K562 (cell line): ENCODE results near the gene IGIP. TPM values are rescaled to one million over a fixed set of nuclear protein-coding genes. Genes with fewer than 3 reads are reported as not detected.

Experiments
- ATAC-seq: fragments of 200-7000 bp; cut with Tn5 transposase; 3 replicates; pipeline ENCODE4 v1.9.1; 2020; ENCODE audit warnings: moderate library complexity
- Bru-seq: library from RNA; stranded (reverse); fragments of 400-500 nt; gene quantifications from one replicate; lab custom pipeline; 2021; lab: Mats Ljungman, UMichigan
- BruChase-seq, 2 experiments: library from RNA; stranded (reverse); fragments of 400-500 nt; gene quantifications; one replicate each; lab custom pipeline; 2021; lab: Mats Ljungman, UMichigan
- BruUV-seq: library from RNA; stranded (reverse); fragments of 400-500 nt; replicated peaks from 2 replicates; lab custom pipeline; 2021; lab: Mats Ljungman, UMichigan
- CTCF ChIA-PET: fragments of 300-600 bp; formaldehyde crosslinking; extraction: SDS; loops from one replicate; lab custom pipeline; 2021; ENCODE audit warnings: low intra/inter-chr PET ratio; lab: Yijun Ruan, JAX
- POLR2A ChIA-PET: fragments of 300-600, 350-650 bp; sonication (Branson Sonifier 250); formaldehyde crosslinking; extraction: SDS; loops from one replicate; lab custom pipeline; 2021; ENCODE audit warnings: antibody characterized with exemption, inconsistent platforms; lab: Yijun Ruan, JAX
- DNase-seq, 4 experiments: peaks; one replicate each; pipeline versions ENCODE4 v3.0.0 to v3.0.0-alpha.2; 2011 to 2018; ENCODE audit warnings: low spot score in 3 of 4, mixed read lengths in 3 of 4; ENCODE audit errors: extremely low read depth in 1 of 4
- FAIRE-seq: peaks from 2 replicates; lab custom pipeline; 2011; peaks lifted over from hg19 to GRCh38; lab: Jason Lieb, UNC
- H2AFZ ChIP-seq: 2 replicates; pipeline ENCODE4 v1.6.0; 2011; ENCODE audit warnings: low read depth, low read length, control low read depth, inconsistent platforms
- H3K27ac ChIP-seq: fragments of 200-600 bp; 3 replicates; pipeline ENCODE4 v1.8.0; 2011; ENCODE audit warnings: low read depth, mild to moderate bottlenecking, control low read depth, inconsistent platforms, low read length, moderate library complexity, mixed read lengths; ENCODE audit errors: extremely low read depth
- H3K27me3 ChIP-seq, 2 experiments: fragments of 300-600 bp in 1 of 2; 2 replicates in 1 of 2; 3 replicates in 1 of 2; pipeline versions ENCODE4 v1.6.0 to v1.8.0; 2011; ENCODE audit warnings: inconsistent platforms in 2 of 2, low read length in 2 of 2, mild to moderate bottlenecking in 1 of 2, mixed read lengths in 1 of 2, moderate library complexity in 1 of 2; ENCODE audit not compliant: control insufficient read depth in 2 of 2, insufficient read depth in 2 of 2
- H3K36me3 ChIP-seq: fragments of 300-600 bp; 3 replicates; pipeline ENCODE4 v1.8.0; 2011; ENCODE audit warnings: mild to moderate bottlenecking, low read length, inconsistent platforms; ENCODE audit not compliant: control insufficient read depth, insufficient read depth
- H3K4me1 ChIP-seq, 2 experiments: fragments of 200-600 bp in 1 of 2; replicated peaks in 1 of 2; 2 replicates in 1 of 2; 3 replicates in 1 of 2; pipeline versions ENCODE4 v1.5.1 to v1.8.0; 2011; ENCODE audit warnings: inconsistent platforms in 2 of 2, low read length in 2 of 2, mild to moderate bottlenecking in 1 of 2, mixed read lengths in 1 of 2, moderate library complexity in 1 of 2; ENCODE audit not compliant: control insufficient read depth in 2 of 2, insufficient read depth in 2 of 2
- H3K4me2 ChIP-seq: 2 replicates; pipeline ENCODE4 v1.6.1; 2011; ENCODE audit warnings: low read length, control low read depth, inconsistent platforms, mixed read lengths; ENCODE audit not compliant: insufficient read depth
- H3K4me3 ChIP-seq: fragments of 200-600 bp; sonication (generic), shearing (Covaris generic); 2 replicates; pipeline ENCODE4 v1.5.1; 2016; ENCODE audit warnings: control low read depth, inconsistent platforms
- H3K79me2 ChIP-seq: fragments of 200-600 bp; 3 replicates; pipeline ENCODE4 v1.8.0; 2011; ENCODE audit warnings: low read length, inconsistent platforms; ENCODE audit not compliant: control insufficient read depth, insufficient read depth
- H3K9ac ChIP-seq, 2 experiments: 2 replicates each; pipeline versions ENCODE4 v1.6.0 to v1.6.1; 2011; ENCODE audit warnings: low read depth in 2 of 2, low read length in 2 of 2, control low read depth in 1 of 2, inconsistent platforms in 1 of 2, mild to moderate bottlenecking in 1 of 2, mixed read lengths in 1 of 2; ENCODE audit not compliant: insufficient read depth in 1 of 2
- H3K9me1 ChIP-seq: one replicate; pipeline ENCODE4 v1.6.0; 2011; ENCODE audit warnings: inconsistent platforms, mild to moderate bottlenecking, low read length, moderate library complexity; ENCODE audit not compliant: control insufficient read depth, insufficient read depth
- H3K9me3 ChIP-seq: replicated peaks from 2 replicates; pipeline ENCODE4 v1.5.1; 2011; ENCODE audit warnings: low read depth, low read length, inconsistent platforms; ENCODE audit not compliant: control insufficient read depth, insufficient read depth
- H4K20me1 ChIP-seq: replicated peaks from 2 replicates; pipeline ENCODE4 v1.6.1; 2011; ENCODE audit warnings: low read length, inconsistent platforms, mixed read lengths; ENCODE audit not compliant: control insufficient read depth, insufficient read depth
- GABPB1 ChIP-seq: sonication (generic); formaldehyde crosslinking; IDR thresholded peaks from 2 replicates; pipeline ENCODE4 v1.8.0; 2022; ENCODE audit warnings: mild to moderate bottlenecking, missing genetic modification reagents
- TCF3 ChIP-seq: sonication (generic); formaldehyde crosslinking; IDR thresholded peaks from 2 replicates; pipeline ENCODE4 v1.4.0; 2020; ENCODE audit warnings: mild to moderate bottlenecking, missing genetic modification reagents
- ZNF347 ChIP-seq: fragments of 450-650 bp; formaldehyde crosslinking; IDR thresholded peaks from 2 replicates; pipeline ENCODE4 v1.4.0; 2020; ENCODE audit warnings: low read depth, mild to moderate bottlenecking, moderate library complexity
- WGBS: fragments of 100-300 bp; shearing (Covaris generic); methylation state at CpG from one replicate; pipeline ENCODE4 v1.1.6; 2016; ENCODE audit warnings: low coverage, mixed read lengths; ENCODE audit not compliant: insufficient coverage; ENCODE audit errors: missing lambda C conversion rate; 5-methylcytosine and 5-hydroxymethylcytosine counted together
- in situ Hi-C: fragments of 300-500 bp; cut with MboI; formaldehyde crosslinking; loops from 4 replicates; pipeline ENCODE4 v1.15.0; 2018; ENCODE audit warnings: inconsistent platforms, mixed read lengths
- intact Hi-C: fragments of 100-400 bp; cut with micrococcal nuclease; formaldehyde crosslinking; loops from 2 replicates; pipeline ENCODE4 v1.14.2; 2022
- long read RNA-seq, 3 experiments: library from polyadenylated mRNA in 2 of 3; library from RNA in 1 of 3; unstranded in 2 of 3; stranded (forward) in 1 of 3; transcript quantifications; one replicate each; pipeline ENCODE4 v2.0.0, GENCODE V29; 2019 to 2022
- polyA minus RNA-seq, 3 experiments: library from RNA; depleted of rRNA, polyadenylated mRNA; stranded (reverse); fragments of >200 nt; gene quantifications; 2 replicates each; pipeline ENCODE4 v1.2.3, GENCODE V29; 2011
- polyA plus RNA-seq, 8 experiments: library from polyadenylated mRNA; depleted of rRNA in 4 of 8; stranded (reverse) in 5 of 8; unstranded in 3 of 8; fragments of >200 nt; fragmentation: Nextera tagmentation in 2 of 8; fragmentation: Illumina TruSeq in 1 of 8; extraction: Ambion mirVana in 2 of 8; extraction: Trizol in 1 of 8; gene quantifications; 2 replicates each; pipeline versions ENCODE4 v1.2.1 to v1.2.3, GENCODE V29; 2011 to 2014; ENCODE audit warnings: inconsistent platforms in 1 of 8, missing spikeins in 1 of 8
- total RNA-seq, 7 experiments: library from RNA; depleted of rRNA in 6 of 7; stranded (reverse); fragments of >200 nt in 6 of 7; fragmentation: Illumina TruSeq in 2 of 7; extraction: Trizol in 2 of 7; gene quantifications; 2 replicates each; pipeline versions ENCODE4 v1.2.1 to v1.2.3, GENCODE V29; 2011 to 2021; ENCODE audit warnings: low replicate concordance in 1 of 7
- TF ChIP-seq, protein P1 (sequence below): fragments of 200-600 bp; sonication (generic); IDR thresholded peaks from one replicate; pipeline ENCODE4 v1.6.1; 2012; ENCODE audit warnings: mild to moderate bottlenecking, low read depth, low read length, inconsistent platforms

Gene IGIP
- 1.4 and 5.9 TPM in 2 replicates for total RNA-seq (2011; cell fraction: chromatin; rRNA removed; ENCODE audit: low replicate concordance)
- 0.67 and 1.2 TPM in 2 replicates for total RNA-seq (2011; cell fraction: nucleolus; rRNA removed)
- 3.4 and 9.5 TPM in 2 replicates for total RNA-seq (2011; cell fraction: nucleoplasm; rRNA removed)
- total RNA-seq (2014; rRNA removed) (0.73 and 1.3 TPM in 2 replicates), total RNA-seq (2014; rRNA removed; fragmentation: Illumina TruSeq; extraction: Trizol) (1.4 and 1.5 TPM in 2 replicates), total RNA-seq (2015; rRNA removed; fragmentation: Illumina TruSeq; extraction: Trizol) (1.4 and 1.6 TPM in 2 replicates), total RNA-seq (2021) (1.1 and 1.2 TPM in 2 replicates), polyA plus RNA-seq (2011; rRNA removed) (1.0 and 1.2 TPM in 2 replicates), polyA plus RNA-seq (2014; fragmentation: Illumina TruSeq; extraction: Trizol) (0.96 and 1.5 TPM in 2 replicates), polyA plus RNA-seq (2014; fragmentation: Nextera tagmentation; extraction: Ambion mirVana) (under 1 TPM; 0.52 to 0.69 TPM), polyA plus RNA-seq (2014; rRNA removed) (0.91 and 1.1 TPM in 2 replicates), polyA minus RNA-seq (2011; rRNA and poly(A)+ RNA removed) (1.4 and 2.2 TPM in 2 replicates), Bru-seq, nascent RNA (percentile 70 among the genes with signal in this experiment), BruChase-seq, experiment 1, labeled RNA remaining after a 2-hour chase (percentile 73 among the genes with signal in this experiment), BruChase-seq, experiment 2, labeled RNA remaining after a 6-hour chase (percentile 79 among the genes with signal in this experiment)
- 0.19 and 0.86 TPM in 2 replicates for polyA plus RNA-seq (2011; cell fraction: cytosol; rRNA removed)
- 2.3 and 4.8 TPM in 2 replicates for polyA plus RNA-seq (2011; cell fraction: nucleus; rRNA removed)
- polyA plus RNA-seq (2012) = 1.1 and 2.3 TPM in 2 replicates
- polyA minus RNA-seq (2011; cell fraction: cytosol; rRNA and poly(A)+ RNA removed) = 0.57 and 0.64 TPM in 2 replicates
- polyA minus RNA-seq (2011; cell fraction: nucleus; rRNA and poly(A)+ RNA removed) = 1.3 and 3.1 TPM in 2 replicates
- long read RNA-seq, experiment 1 = 0 reads
- long read RNA-seq, experiment 2 = 0 reads
- long read RNA-seq, experiment 3 = 0 reads

DNA sequence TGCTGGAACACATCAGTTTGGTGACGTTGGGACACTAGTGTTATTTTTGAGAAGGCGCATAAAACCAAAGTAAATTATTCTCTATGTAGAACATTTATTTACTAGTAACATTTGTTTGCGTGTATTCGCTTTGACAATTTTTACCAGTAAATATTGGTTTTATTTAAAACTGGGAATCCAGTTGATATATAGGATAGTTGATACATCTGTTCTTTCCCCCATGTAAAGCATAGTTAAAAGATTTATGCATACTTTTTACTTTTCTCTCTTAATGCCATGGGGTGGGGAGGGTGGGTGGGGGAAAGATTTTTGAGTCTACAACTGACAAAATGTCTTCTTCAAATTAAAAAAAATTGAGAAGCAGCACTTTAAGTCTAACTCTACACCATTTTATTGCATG, at the start of gene IGIP:
Gene IGIP (plus strand): TSS at position 301 of the 400 bp plus-strand sequence. CDS start 2,540 bp downstream, outside the sequence.
- intact Hi-C loops = no loop called here
- CTCF ChIA-PET = no interaction called here
- no peaks in the 10 kb centered on the region for H3K27me3 ChIP-seq
- H3K79me2 ChIP-seq = peaks cover 3% of the 10 kb centered on the region; the same call in 1 of the 3 replicates
- H3K27ac ChIP-seq = no peak within 1 kb of the TSS
- no peaks in the 10 kb centered on the region for H3K9me3 ChIP-seq
- WGBS = 85% methylated on average over 4 of the region's 4 CpGs
- H2AFZ ChIP-seq = no peak within 1 kb of the TSS
- POLR2A ChIA-PET = interaction anchor here (2.2 kb wide), 1 partner anchor 18 kb away, joined by 6 read pairs; no protein-coding TSS in a partner anchor
- no peaks in the 10 kb centered on the region for H3K9me1 ChIP-seq
- no peaks in the 10 kb centered on the region for H3K36me3 ChIP-seq
- FAIRE-seq (no peak), ATAC-seq (no peak), DNase-seq (no peak)
- in situ Hi-C loops = no loop called here
- no peaks in the 10 kb centered on the region for H3K4me1 ChIP-seq
- no peak within 1 kb of the TSS for H3K4me3 ChIP-seq
- no peak within 1 kb of the TSS for H3K9ac ChIP-seq
- BruUV-seq = no TSS peak
- peaks cover 7% of the 10 kb centered on the region for H4K20me1 ChIP-seq
- no peak for TF ChIP-seq TCF3 (CRISPR knock-in tag)
- no peak for TF ChIP-seq ZNF347 (CRISPR knock-in tag)
- TF ChIP-seq, protein P1, sequence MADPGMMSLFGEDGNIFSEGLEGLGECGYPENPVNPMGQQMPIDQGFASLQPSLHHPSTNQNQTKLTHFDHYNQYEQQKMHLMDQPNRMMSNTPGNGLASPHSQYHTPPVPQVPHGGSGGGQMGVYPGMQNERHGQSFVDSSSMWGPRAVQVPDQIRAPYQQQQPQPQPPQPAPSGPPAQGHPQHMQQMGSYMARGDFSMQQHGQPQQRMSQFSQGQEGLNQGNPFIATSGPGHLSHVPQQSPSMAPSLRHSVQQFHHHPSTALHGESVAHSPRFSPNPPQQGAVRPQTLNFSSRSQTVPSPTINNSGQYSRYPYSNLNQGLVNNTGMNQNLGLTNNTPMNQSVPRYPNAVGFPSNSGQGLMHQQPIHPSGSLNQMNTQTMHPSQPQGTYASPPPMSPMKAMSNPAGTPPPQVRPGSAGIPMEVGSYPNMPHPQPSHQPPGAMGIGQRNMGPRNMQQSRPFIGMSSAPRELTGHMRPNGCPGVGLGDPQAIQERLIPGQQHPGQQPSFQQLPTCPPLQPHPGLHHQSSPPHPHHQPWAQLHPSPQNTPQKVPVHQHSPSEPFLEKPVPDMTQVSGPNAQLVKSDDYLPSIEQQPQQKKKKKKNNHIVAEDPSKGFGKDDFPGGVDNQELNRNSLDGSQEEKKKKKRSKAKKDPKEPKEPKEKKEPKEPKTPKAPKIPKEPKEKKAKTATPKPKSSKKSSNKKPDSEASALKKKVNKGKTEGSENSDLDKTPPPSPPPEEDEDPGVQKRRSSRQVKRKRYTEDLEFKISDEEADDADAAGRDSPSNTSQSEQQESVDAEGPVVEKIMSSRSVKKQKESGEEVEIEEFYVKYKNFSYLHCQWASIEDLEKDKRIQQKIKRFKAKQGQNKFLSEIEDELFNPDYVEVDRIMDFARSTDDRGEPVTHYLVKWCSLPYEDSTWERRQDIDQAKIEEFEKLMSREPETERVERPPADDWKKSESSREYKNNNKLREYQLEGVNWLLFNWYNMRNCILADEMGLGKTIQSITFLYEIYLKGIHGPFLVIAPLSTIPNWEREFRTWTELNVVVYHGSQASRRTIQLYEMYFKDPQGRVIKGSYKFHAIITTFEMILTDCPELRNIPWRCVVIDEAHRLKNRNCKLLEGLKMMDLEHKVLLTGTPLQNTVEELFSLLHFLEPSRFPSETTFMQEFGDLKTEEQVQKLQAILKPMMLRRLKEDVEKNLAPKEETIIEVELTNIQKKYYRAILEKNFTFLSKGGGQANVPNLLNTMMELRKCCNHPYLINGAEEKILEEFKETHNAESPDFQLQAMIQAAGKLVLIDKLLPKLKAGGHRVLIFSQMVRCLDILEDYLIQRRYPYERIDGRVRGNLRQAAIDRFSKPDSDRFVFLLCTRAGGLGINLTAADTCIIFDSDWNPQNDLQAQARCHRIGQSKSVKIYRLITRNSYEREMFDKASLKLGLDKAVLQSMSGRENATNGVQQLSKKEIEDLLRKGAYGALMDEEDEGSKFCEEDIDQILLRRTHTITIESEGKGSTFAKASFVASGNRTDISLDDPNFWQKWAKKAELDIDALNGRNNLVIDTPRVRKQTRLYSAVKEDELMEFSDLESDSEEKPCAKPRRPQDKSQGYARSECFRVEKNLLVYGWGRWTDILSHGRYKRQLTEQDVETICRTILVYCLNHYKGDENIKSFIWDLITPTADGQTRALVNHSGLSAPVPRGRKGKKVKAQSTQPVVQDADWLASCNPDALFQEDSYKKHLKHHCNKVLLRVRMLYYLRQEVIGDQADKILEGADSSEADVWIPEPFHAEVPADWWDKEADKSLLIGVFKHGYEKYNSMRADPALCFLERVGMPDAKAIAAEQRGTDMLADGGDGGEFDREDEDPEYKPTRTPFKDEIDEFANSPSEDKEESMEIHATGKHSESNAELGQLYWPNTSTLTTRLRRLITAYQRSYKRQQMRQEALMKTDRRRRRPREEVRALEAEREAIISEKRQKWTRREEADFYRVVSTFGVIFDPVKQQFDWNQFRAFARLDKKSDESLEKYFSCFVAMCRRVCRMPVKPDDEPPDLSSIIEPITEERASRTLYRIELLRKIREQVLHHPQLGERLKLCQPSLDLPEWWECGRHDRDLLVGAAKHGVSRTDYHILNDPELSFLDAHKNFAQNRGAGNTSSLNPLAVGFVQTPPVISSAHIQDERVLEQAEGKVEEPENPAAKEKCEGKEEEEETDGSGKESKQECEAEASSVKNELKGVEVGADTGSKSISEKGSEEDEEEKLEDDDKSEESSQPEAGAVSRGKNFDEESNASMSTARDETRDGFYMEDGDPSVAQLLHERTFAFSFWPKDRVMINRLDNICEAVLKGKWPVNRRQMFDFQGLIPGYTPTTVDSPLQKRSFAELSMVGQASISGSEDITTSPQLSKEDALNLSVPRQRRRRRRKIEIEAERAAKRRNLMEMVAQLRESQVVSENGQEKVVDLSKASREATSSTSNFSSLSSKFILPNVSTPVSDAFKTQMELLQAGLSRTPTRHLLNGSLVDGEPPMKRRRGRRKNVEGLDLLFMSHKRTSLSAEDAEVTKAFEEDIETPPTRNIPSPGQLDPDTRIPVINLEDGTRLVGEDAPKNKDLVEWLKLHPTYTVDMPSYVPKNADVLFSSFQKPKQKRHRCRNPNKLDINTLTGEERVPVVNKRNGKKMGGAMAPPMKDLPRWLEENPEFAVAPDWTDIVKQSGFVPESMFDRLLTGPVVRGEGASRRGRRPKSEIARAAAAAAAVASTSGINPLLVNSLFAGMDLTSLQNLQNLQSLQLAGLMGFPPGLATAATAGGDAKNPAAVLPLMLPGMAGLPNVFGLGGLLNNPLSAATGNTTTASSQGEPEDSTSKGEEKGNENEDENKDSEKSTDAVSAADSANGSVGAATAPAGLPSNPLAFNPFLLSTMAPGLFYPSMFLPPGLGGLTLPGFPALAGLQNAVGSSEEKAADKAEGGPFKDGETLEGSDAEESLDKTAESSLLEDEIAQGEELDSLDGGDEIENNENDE = no peak
- TF ChIP-seq GABPB1 = no peak
- H3K4me2 ChIP-seq = no peak within 1 kb of the TSS
